Mesothelial cell of epicardium (in vitro differentiated cells): Measurements from ENCODE around the gene MYO16. TPM values are rescaled to one million over a fixed set of nuclear protein-coding genes. Genes with fewer than 3 reads are reported as not detected.
A peak's percentile ranks its signal among the peaks of the same experiment; 100 is the strongest.

Experiments
- DNase-seq, 2 experiments: peaks; one replicate each; pipeline ENCODE4 v3.0.0; 2021; ENCODE audit warnings: low spot score in 2 of 2; ENCODE audit not compliant: unreplicated experiment in 2 of 2
- H3K27ac Mint-ChIP-seq: 2 replicates; pipeline ENCODE4 v1.8.0; 2021; ENCODE audit warnings: mixed read lengths
- H3K27me3 Mint-ChIP-seq: 2 replicates; pipeline ENCODE4 v1.8.0; 2021; ENCODE audit warnings: low read depth, mixed read lengths
- H3K36me3 Mint-ChIP-seq: 2 replicates; pipeline ENCODE4 v1.8.0; 2021; ENCODE audit warnings: mixed read lengths
- H3K4me1 Mint-ChIP-seq: 2 replicates; pipeline ENCODE4 v1.8.0; 2021; ENCODE audit warnings: mixed read lengths
- H3K4me3 Mint-ChIP-seq: 2 replicates; pipeline ENCODE4 v1.8.0; 2021; ENCODE audit warnings: mild to moderate bottlenecking, moderate library complexity, mixed read lengths
- H3K9me3 Mint-ChIP-seq: 2 replicates; pipeline ENCODE4 v1.8.0; 2021; ENCODE audit warnings: mixed read lengths
- CTCF ChIP-seq: fragments of 200-600 bp; sonication (generic); IDR thresholded peaks from one replicate; pipeline ENCODE4 v1.5.0; 2021; ENCODE audit warnings: antibody characterized with exemption; ENCODE audit not compliant: unreplicated experiment
- total RNA-seq: library from RNA; stranded (reverse); gene quantifications from 3 replicates; pipeline ENCODE4 v1.2.1, GENCODE V29; 2021

The MYO16 gene
- total RNA-seq, 1 donor from 2014 or later = 0.07 TPM

GRCh38 chr13:109156181-109156935, 526.9 kb downstream of the MYO16 start:
- H3K27ac Mint-ChIP-seq = peak overlapping the region; percentile 95
- H3K36me3 Mint-ChIP-seq = no peaks in the 10 kb centered on the region
- H3K4me1 Mint-ChIP-seq = peaks cover 45% of the 10 kb centered on the region
- peaks cover 1% of the 10 kb centered on the region for H3K27me3 Mint-ChIP-seq
- H3K9me3 Mint-ChIP-seq = no peaks in the 10 kb centered on the region
- no peak for TF ChIP-seq CTCF
- H3K4me3 Mint-ChIP-seq = no peak overlapping the region
- DNase-seq = no peak

GRCh38 chr13:109157275-109157674, 527.9 kb downstream of the MYO16 start:
- Mint-ChIP-seq H3K9me3 (no peaks in the 10 kb centered on the region), H3K27ac (peak overlapping the region; percentile 95), H3K4me3 (no peak overlapping the region), H3K36me3 (no peaks in the 10 kb centered on the region), H3K4me1 (peaks cover 40% of the 10 kb centered on the region), H3K27me3 (peaks cover 1% of the 10 kb centered on the region)
- no peak for DNase-seq
- TF ChIP-seq CTCF = no peak

- peaks cover 40% of the 10 kb centered on the region for H3K4me1 Mint-ChIP-seq
- H3K9me3 Mint-ChIP-seq = no peaks in the 10 kb centered on the region
- H3K27ac Mint-ChIP-seq = no peak overlapping the region
- DNase-seq = no peak
- no peaks in the 10 kb centered on the region for H3K36me3 Mint-ChIP-seq
- peaks cover 4% of the 10 kb centered on the region for H3K27me3 Mint-ChIP-seq
- no peak for TF ChIP-seq CTCF
- no peak overlapping the region for H3K4me3 Mint-ChIP-seq
These were observed 529.0 kb downstream of the MYO16 start for GRCh38 chr13:109158383-109158782.

GRCh38 chr13:109159650-109160309, 530.4 kb downstream of the MYO16 start:
- Mint-ChIP-seq H3K27me3 (peaks cover 4% of the 10 kb centered on the region), H3K27ac (no peak overlapping the region), H3K4me3 (no peak overlapping the region), H3K36me3 (no peaks in the 10 kb centered on the region), H3K9me3 (no peaks in the 10 kb centered on the region), H3K4me1 (peaks cover 34% of the 10 kb centered on the region)
- DNase-seq = no peak
- TF ChIP-seq CTCF = no peak

GRCh38 chr13:109160357-109160756, 530.9 kb downstream of the MYO16 start:
- Mint-ChIP-seq H3K9me3 (no peaks in the 10 kb centered on the region), H3K27ac (no peak overlapping the region), H3K36me3 (no peaks in the 10 kb centered on the region), H3K27me3 (peaks cover 4% of the 10 kb centered on the region), H3K4me1 (peaks cover 29% of the 10 kb centered on the region), H3K4me3 (no peak overlapping the region)
- DNase-seq = no peak
- TF ChIP-seq CTCF = no peak
